HG03196 (cell line): ENCODE data around the gene POLR3GL.

ENCODE experiments used
- ATAC-seq: cut with Tn5 transposase; IDR thresholded peaks from one replicate; pipeline ENCODE4 v1.9.1; 2021; ENCODE audit not compliant: unreplicated experiment

The POLR3GL gene

DNA sequence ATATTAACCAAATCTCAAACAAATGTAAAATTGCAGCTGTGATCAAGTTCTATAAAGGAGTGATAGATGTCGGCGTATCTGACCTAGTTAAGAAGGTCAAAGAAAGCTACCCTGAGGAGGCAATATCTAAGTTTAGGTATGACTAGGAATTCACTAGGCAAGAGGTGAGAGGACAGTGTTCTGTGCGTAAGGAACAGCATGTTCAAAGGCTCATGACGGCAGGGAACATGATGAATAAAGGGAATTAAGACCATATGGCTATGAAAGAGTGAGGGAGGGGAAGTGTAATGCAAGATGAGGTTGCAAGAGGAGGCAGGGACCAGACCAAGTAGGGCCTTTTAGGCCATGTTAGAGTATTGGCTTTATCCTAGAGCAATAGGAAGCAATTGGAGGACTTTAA lies 15.3 kb upstream of the POLR3GL start:
- ATAC-seq: no peak

DNA sequence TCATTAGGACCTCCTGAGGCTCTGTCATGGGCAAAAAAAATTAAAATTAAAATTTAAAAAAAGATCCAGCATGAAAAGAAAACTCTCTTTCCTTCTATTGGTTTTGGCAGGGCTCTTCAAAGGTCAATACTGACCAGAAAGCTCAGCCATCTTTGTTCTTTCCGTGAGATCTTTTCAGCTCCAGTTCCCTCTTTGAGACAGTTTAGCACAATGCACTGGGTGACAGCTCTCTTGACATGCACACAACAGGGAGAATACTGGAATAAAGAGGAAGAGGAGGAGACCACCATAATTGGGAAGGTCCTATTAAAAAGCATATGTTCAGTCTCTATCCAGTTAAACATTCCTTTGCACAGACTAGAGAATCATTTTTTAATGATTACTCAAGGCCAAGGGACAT lies 13.0 kb upstream of the POLR3GL start:
- no peak for ATAC-seq

DNA sequence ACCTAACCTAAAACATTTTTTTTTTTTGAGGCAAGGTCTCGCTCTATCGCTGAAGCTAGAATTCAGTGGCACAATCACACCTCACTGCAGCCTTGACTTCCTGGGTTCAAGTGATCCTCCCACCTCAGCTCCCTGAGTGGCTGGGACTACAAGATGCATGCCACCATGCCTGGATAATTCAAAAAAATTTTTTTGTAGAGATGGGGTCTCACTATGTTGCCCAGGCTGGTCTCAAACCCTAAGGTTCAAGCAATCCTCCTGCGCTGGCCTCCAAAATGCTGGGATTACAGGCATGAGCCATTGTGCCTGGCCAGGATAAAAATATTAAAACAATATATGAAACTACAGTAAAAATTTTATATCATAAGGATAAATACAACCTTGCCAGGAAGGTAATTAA lies 11.6 kb upstream of the POLR3GL start:
- ATAC-seq: no peak

DNA sequence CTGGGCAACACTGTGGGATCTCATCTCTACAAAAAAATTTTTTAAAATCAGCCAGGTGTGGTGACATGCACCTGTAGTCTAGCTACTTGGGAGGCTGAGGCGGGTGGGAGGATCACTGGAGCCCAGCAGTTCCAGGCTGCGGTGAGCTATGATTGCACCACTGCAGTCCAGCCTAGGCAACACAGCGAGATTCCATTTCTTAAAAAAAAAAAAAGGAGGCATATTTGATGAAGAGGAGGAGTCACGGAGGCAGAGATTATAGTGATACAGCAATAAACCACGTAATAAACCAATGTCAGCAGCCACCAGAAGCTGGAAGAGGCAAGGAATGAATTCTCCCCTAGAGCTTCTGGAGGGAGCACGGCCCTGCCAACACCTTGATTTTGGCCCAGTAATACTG lies 10.6 kb upstream of the POLR3GL start:
- no peak for ATAC-seq

DNA sequence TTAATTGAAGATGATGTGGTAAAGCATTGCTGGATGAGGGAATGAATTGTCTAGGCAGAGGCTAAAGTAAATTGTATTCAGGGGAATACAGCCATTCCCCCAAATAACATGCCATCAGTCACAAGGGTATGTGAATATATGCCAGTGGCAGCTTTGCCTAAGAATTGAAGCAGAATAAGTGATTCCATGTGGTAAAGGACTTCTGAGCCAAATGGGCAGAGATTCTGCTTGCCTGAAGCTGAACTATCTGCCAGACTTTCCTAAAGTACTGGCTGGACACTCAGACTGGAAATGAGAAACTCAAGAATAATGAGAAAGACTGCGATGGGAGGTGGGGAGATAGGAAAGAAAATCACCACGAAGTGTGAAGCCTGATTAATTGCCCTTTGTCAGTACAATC lies 9.1 kb upstream of the POLR3GL start:
- no peak for ATAC-seq

DNA sequence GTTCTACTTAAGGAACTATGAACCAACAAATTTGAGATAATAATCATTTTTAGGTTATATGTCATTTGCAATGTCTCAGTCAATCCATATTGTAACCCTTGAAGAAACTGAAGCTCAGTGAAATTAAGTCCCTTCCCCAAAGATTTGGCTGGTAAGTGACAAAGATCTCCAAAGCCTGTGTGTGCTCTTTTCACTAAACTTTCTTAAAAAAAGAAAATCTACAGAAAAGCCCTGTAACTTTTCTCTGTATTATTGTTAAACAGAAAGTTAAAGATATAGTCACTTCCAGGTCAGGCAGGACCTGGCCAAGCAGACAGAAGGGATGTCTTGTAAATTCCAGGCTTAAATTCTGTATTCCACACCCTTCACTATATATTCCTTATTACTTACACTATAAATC lies 8.1 kb upstream of the POLR3GL start:
- ATAC-seq: no peak

DNA sequence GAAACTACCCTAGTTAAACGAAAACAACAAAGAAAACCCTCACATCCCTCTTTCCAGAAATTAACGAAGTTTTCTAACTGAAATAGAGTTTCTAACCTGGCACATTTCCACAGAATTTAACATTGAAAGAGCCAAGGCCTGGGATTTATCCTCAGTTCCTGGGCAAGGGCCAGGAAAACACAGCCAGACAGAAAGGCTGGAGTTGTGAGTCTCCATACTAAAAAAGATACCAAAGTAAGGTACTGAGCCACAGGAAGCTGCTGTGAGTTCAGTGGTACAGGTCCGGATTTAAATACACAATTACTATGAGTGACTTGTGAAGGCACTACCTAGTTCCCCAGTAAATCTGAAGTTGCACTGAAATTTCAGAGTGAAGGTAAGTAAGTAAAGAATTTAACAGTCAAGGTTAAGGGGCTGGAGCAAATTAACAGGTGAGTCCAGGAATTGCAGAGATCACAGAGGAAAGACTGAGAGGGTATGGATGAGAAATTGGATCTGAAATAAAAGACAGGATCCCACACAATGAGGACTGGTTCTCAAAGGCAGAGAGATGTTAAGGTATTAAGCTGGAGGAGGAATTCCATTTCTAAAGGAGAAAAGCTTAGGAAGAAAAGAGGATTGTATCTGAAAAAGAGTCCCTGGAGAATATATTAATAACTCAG lies 7.6 kb upstream of the POLR3GL start:
- no peak for ATAC-seq

DNA sequence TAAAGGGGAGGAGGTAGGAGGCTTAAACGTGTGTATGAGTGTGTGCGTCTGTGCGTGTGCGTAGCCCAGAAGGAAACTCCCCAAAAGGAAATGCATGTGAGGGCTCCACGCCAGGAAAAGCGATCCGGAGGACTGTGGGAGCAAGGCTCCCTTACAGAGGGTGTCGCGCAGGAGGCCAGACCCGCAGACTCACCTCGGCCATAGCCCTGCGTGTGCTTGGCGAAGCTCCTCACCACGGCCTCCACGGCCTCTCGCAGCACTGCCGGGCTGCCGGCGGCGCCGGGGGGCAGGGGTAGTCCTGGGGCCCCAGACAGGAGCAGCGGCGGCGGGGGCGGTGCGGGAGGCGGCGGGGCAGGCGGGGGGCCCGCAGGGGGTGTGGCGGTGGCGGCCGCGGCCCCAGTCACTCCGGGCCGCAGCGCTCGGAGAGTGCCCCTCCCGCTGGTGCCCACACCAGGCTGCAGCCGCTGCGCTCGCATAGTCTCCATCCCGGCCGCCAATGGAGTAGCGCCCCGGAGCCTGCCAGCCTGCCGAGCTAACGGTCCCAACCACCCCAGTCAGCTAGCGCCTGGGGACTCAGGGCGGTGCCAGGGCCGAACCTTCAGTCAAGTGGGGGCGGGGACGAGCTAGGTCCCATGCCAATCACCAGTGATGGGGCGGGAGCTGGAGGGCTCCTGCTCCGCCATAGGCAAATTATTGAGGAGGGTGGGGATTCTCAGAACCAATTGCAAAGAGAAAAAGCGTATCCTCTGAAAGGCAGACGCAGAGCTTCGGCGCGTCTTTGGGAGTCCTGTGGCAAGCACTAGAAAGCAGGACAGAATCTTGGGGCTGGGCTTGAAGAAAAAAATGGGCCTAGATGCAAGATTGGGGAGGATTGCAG lies 6.8 kb upstream of the POLR3GL start, which contains the start of gene LIX1L:
LIX1L (minus strand) TSS at position 575 of the 877 bp plus-strand sequence; CDS start at position 485, 90 bp downstream.
- ATAC-seq: peak; percentile 83

DNA sequence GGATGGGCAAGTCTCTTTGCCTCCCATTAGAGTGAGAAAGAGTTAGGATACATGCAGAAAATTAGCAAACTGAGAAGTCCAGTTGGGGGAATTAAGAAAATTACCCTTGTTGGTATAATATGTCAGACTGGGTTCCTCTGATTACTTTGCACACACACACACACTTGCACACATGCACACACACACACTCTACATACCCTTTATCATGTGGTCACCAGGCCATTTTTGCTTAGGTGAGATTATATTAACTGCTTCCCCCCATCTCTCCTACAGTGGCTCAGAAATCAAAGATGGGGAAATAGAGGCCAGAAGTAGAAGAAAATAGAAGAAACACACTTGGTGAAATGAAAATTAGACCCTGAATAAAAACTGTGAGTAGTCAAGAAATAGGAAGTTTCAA lies 5.8 kb upstream of the POLR3GL start:
- no peak for ATAC-seq

DNA sequence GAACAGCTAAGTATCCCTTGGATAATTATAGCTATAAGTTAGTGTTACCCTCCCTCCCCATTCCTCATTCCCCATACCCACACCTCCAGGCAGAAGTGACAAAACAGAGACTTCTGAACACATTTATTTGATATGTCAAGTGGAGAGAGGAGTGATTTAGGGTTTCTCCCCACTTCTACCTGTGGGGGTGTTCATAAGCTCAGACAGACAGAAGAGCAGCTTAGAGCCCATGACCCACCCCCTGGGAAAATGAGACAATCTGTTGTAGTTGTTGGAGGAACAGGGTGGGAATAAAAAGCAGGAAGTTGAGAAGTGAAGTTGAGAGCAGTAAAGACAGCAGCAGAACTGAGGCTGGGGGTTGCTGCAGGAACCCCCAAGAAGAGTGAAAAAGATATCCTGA lies 5.2 kb upstream of the POLR3GL start:
- ATAC-seq: no peak

DNA sequence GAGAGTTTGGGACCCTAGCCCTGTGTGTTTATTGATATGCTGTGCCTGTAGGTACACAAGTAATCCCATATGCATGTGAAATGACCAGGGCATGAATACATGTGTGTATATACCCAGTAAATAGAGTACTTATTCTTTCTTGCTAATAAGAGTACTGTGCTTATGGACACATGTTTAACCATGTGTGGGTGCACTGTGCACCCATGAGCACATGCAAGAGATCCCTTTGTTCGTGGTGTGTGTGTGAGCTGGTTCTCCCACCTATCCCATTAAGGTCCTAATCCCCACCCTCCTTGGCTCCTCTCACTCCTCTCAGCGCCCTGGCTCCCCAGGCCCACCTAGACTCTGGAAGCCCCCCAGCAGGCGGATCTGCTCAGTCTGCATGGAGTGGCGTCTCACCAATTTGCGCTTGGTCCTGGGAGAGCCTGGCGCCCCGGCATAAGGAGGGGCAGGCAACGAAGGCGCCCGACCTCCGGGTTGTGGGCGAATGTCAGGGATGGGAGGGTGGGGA lies 4.5 kb upstream of the POLR3GL start:
- ATAC-seq: no peak

DNA sequence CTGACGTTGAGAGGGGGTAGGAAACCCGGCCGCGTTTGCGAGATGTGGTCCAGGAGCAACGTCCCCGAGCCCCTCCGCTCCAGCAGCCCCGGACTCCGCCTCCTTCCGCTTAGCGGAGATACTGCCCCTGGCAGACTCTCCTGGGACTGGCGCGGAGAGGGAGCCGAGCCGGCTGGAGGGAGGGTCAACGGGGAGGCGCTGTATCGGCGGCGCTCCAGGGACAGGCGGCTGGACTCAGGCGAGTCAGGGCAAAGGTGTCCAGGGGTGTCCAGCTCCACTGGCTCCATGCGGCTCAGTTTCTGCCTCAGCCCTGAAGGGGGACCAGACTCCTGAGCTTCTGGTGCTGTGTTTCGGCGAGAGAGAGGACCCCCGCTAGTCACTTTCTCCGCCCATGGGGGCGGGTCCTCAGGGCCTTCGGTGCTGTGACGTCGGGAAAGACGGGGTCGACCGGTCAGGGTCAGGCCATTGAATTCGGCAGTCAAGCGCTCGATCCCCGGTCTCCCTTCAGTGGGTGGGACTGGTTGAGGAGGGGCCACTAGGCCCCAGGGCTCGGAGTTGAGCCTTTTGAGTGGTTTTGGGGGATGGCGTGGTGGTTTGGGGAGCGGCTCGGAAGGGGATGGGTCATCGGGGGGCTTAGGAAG lies 3.9 kb upstream of the POLR3GL start:
- no peak for ATAC-seq

DNA sequence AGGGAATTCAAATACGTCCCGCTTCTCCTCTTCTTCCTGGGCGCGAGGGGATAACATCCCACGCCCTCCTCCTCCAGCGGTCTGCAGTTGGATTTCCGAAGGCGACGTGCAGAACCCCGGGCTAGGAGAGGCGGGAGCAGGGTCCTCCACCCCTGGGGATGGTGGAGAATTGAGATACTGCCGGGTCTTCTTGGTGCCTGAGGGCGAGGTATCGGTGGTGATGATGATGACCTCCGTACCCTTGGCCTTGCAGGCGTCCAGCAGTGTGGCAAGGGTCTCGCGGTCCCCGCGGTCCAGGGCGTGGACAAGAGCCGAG lies 3.4 kb upstream of the POLR3GL start:
- no peak for ATAC-seq

DNA sequence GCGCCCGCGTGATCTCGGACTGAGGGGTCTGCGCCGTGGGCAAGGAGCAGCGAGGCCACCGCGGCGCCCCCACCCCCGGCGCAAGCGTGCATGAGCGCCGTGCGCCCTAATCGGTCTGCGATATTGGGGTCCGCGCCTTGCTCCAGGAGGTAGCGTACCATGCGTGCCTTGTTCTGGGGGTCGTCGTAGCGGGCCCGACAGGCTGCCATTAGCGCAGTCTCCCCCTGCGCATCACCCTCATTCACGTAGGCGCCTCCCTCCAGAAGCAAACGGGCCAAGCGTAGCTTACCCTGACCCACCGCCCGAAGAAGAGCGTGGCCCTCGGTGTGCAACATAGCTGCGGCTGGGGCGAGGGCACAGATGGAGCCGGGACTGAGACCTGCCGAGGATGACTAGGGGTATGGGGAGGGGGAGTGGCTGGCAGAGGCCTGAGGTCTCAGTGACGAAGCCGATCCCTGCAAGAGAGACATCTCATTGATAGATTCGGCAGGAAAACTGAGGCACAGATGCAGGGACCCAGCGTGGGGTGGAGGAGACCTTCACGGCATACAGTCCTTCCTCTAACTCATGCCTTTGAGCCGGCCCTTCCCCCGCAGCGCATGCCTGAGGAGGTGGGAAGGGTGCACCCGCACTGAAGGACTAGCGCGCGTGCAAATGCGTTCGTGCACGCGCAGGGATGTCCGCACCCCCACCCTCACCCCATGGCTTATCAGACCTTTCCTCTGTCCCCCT lies 2.9 kb upstream of the POLR3GL start:
- no peak for ATAC-seq

DNA sequence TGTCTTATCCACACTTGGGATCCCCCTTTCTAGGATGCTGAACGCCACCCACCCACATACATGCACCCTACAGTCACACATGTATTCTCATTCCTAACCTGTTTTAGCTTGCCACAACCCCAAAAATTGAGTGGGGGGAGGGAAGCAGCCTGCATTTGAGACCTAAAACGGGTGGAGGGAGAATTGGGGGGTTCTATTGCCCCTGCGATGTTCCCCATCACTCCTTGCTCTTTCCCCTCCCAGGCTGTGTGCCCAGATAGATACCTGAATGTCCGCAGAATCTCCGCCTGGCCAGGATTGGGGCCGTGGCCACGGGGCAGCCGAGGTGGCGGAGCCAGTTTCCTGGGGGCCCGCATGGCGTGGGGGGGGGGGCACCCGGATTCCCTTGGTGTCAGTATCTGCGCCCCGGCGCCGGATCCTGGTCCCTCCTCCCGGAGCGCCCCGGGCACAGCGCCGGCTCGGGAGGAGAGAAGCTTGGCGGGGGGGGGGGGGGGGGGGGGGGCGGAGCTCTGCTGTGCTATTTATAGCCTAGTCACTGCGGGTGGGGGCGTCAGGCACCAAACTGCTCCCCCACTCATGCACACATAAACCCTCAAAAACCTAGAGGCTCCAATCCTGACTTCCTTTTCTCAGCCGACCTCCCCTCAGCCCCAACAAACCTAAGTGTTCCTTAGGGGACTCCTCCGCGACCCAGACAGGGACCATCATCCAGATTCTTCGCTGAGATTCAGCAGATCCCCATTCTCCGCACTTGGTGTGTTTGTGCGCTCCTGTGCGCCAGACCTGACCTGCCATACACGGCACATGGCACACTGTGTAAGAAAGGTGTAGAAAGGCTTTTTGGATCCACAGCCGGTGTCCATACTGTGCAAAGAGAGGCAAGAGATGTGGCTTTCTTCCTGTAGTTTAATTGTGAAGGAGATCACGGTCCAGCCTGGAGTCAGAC lies 2.1 kb upstream of the POLR3GL start:
- ATAC-seq: no peak

DNA sequence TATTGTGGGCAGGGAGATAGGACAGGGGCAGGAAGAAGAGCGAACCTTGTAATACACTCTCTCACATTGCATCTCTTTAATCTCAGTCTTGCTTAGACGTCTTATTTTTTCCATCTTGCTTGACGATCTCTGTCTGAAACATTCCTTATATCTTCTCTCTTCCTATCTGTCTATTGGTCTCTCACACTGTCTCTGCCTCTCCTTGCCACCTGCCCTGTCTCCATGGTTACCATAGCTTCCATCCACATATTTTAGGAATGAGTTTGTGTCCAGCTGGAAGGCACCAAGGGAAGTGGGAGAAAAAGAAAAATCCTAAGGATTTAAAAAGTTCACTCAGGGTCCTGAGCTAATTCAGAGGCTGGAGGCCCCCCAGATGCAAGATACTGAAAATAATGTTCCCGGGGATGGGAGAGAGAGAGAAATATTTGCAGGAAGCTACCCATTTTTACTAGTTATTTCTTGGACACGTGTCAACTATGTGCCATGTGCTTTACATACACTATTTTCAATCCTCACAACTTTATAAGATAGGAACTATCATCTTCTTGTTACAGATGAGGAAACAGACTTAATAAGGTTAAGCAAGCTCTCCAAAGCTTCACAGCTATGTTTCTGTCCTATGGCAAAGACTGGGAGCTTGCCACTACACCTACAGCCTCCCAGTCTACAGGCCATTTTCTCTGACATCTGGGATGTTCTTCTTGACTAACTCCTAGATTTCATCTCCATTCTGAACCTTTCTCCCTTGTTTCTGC lies 1.0 kb upstream of the POLR3GL start:
- no peak for ATAC-seq

DNA sequence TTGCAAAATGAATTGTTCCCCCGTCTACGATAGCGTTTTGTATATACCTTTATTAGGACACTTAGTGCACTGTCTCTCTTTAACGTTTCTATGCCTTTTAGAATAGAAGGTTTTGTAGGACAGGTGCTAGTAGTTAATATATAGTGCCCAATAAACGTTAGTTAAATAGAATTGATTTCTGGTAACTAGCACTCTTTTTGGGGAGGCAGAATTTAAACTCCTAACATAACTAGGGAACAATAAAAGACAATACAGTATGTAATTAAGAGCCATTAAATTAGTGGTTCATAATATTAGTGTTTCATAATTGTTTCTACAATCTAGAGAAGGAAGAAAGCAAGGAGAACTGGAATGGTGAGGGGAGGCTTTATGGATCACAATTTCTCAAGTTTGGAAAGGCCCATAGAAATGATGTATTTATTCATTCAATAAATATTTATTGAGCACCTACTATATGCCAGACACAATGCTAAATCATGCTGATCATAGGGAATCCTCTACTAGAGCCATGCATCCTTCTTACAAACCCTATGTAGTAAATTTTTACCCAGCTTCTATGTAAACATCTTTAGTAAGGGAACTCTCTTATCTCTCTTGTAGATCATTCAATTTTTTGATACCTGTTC lies 742 bp downstream of the POLR3GL start:
- ATAC-seq: no peak

DNA sequence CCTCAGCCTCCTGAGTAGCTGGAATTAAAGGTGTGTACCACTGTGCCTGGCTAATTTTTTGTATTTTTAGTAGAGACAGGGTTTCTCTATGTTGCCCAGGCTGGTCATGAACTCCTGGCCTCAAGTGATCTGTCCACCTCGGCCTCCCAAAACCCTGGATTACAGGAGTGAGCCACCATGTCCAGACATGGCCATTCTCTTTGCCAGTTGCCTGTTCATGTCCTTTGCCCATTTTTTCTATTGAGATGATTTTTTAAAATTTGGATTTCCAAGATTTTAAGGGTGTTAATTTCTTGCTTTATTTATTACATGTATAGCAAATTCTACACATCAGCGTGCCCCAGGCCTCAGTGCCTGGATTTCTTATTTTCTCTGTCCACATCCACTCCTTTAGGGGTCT lies 2.8 kb downstream of the POLR3GL start:
- ATAC-seq: no peak

DNA sequence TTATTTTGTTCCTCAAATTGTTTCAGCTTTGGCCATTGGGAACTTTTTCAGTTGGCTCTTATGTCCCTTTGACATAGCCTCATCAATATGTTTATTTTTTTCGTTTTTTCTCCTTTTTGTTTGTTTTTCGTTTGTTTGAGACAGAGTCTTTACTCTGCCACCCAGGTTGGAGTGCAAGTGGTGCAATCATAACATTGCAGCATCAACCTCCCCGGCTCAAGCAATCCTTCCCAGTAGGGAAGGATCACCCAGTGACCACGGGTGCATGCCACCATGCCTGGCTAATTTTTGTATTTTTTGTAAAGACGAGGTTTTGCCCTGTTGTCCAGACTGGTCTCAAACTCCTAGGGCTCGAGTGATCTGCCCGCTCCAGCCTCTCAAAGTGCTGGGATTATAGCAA lies 8.1 kb downstream of the POLR3GL start:
- ATAC-seq: no peak
